KMS-11 (cell line): Measurements from ENCODE around the gene FXR2.

Experiments
- H2AFZ ChIP-seq: fragments of 200-600 bp; sonication (generic); 2 replicates; pipeline ENCODE4 v1.6.1; 2016; ENCODE audit warnings: antibody characterized with exemption, mixed run types, low read depth
- H3K27ac ChIP-seq: fragments of 200-600 bp; sonication (generic); 2 replicates; pipeline ENCODE4 v1.6.1; 2016; ENCODE audit warnings: mild to moderate bottlenecking, mixed run types
- H3K27me3 ChIP-seq: fragments of 200-600 bp; sonication (generic); 2 replicates; pipeline ENCODE4 v1.6.1; 2017; ENCODE audit warnings: mild to moderate bottlenecking, low read depth, mixed run types, moderate library complexity; ENCODE audit not compliant: insufficient read depth
- H3K36me3 ChIP-seq: fragments of 200-600 bp; sonication (generic); 2 replicates; pipeline ENCODE4 v1.6.1; 2017; ENCODE audit warnings: mild to moderate bottlenecking, mixed run types; ENCODE audit not compliant: insufficient read depth
- H3K4me1 ChIP-seq: fragments of 200-600 bp; sonication (generic); 2 replicates; pipeline ENCODE4 v1.6.1; 2016; ENCODE audit warnings: mild to moderate bottlenecking, low read depth, mixed run types; ENCODE audit not compliant: poor library complexity, severe bottlenecking
- H3K4me2 ChIP-seq: fragments of 200-600 bp; sonication (generic); 2 replicates; pipeline ENCODE4 v1.7.0; 2016; ENCODE audit warnings: mild to moderate bottlenecking, mixed run types
- H3K4me3 ChIP-seq: fragments of 200-600 bp; sonication (generic); IDR thresholded peaks from 2 replicates; pipeline ENCODE4 v1.6.1; 2017; ENCODE audit warnings: low read depth, low read length, mixed read lengths; ENCODE audit not compliant: insufficient read depth
- H3K79me2 ChIP-seq: fragments of 200-600 bp; sonication (generic); 2 replicates; pipeline ENCODE4 v1.6.1; 2016; ENCODE audit warnings: low read depth, mixed run types; ENCODE audit not compliant: insufficient read depth
- H3K9ac ChIP-seq: fragments of 200-600 bp; sonication (generic); 2 replicates; pipeline ENCODE4 v1.6.1; 2016; ENCODE audit warnings: mild to moderate bottlenecking, mixed run types
- H4K20me1 ChIP-seq: fragments of 200-600 bp; sonication (generic); 2 replicates; pipeline ENCODE4 v1.6.1; 2016; ENCODE audit warnings: mild to moderate bottlenecking, mixed run types; ENCODE audit not compliant: insufficient read depth
- CTCF ChIP-seq: fragments of 200-600 bp; sonication (generic); conservative IDR thresholded peaks from 2 replicates; pipeline ENCODE4 v1.6.1; 2017; ENCODE audit warnings: low read depth, mild to moderate bottlenecking, antibody characterized with exemption, low read length, moderate library complexity, mixed read lengths

FXR2 gene

GRCh38 chr17:7551396-7551795, 63.3 kb downstream of the FXR2 start:
- no peaks in the 10 kb centered on the region for H3K79me2 ChIP-seq
- H3K4me3 ChIP-seq: no peak overlapping the region
- TF ChIP-seq CTCF: no peak
- no peaks in the 10 kb centered on the region for H4K20me1 ChIP-seq
- no peak overlapping the region for H3K9ac ChIP-seq
- peaks cover 2% of the 10 kb centered on the region for H3K4me1 ChIP-seq
- no peak overlapping the region for H3K4me2 ChIP-seq
- H3K27me3 ChIP-seq: no peaks in the 10 kb centered on the region
- H3K36me3 ChIP-seq: no peaks in the 10 kb centered on the region
- H3K27ac ChIP-seq: no peak overlapping the region
- H2AFZ ChIP-seq: no peak overlapping the region

GRCh38 chr17:7550344-7550743, 64.4 kb downstream of the FXR2 start:
- no peaks in the 10 kb centered on the region for H3K36me3 ChIP-seq
- H2AFZ ChIP-seq: no peak overlapping the region
- H3K27me3 ChIP-seq: no peaks in the 10 kb centered on the region
- no peak for TF ChIP-seq CTCF
- no peak overlapping the region for H3K9ac ChIP-seq
- H3K4me2 ChIP-seq: no peak overlapping the region
- no peaks in the 10 kb centered on the region for H3K79me2 ChIP-seq
- H4K20me1 ChIP-seq: no peaks in the 10 kb centered on the region
- no peak overlapping the region for H3K27ac ChIP-seq
- H3K4me3 ChIP-seq: no peak overlapping the region
- H3K4me1 ChIP-seq: peaks cover 2% of the 10 kb centered on the region

- Histone ChIP-seq H4K20me1 (no peaks in the 10 kb centered on the region), H3K4me1 (peaks cover 2% of the 10 kb centered on the region), H3K27ac (no peak overlapping the region), H3K9ac (no peak overlapping the region), H3K79me2 (no peaks in the 10 kb centered on the region), H3K36me3 (no peaks in the 10 kb centered on the region), H3K4me3 (no peak overlapping the region), H3K27me3 (no peaks in the 10 kb centered on the region), H2AFZ (no peak overlapping the region), H3K4me2 (no peak overlapping the region)
- TF ChIP-seq CTCF: no peak
Measured at GRCh38 chr17:7549401-7550055, 65.2 kb downstream of the FXR2 start.

GRCh38 chr17:7548585-7549400, 65.9 kb downstream of the FXR2 start, which contains the start of gene TNFSF12:
Gene TNFSF12 (plus strand): TSS chr17:7549058. CDS start chr17:7549154, 96 bp downstream.
- H3K27me3 ChIP-seq: no peaks in the 10 kb centered on the region
- H3K79me2 ChIP-seq: no peaks in the 10 kb centered on the region
- H3K4me3 ChIP-seq: no peak within 1 kb of the TSS
- H3K4me1 ChIP-seq: peaks cover 2% of the 10 kb centered on the region
- no peak within 1 kb of the TSS for H3K27ac ChIP-seq
- H2AFZ ChIP-seq: no peak within 1 kb of the TSS; the same call in 1 of the 2 replicates
- H3K36me3 ChIP-seq: no peaks in the 10 kb centered on the region
- H3K4me2 ChIP-seq: no peak within 1 kb of the TSS
- no peaks in the 10 kb centered on the region for H4K20me1 ChIP-seq
- no peak for TF ChIP-seq CTCF
- H3K9ac ChIP-seq: no peak within 1 kb of the TSS
